Activated CD4-positive, alpha-beta memory T cell treated with anti-CD3 and anti-CD28 coated beads, Interleukin-2, amount 10 ng/mL, durations not matched to agents 7 days and 5 days (primary cell): ENCODE measurements around the gene SEMA7A. TPM values are rescaled to one million over a fixed set of nuclear protein-coding genes. Genes with fewer than 3 reads are reported as not detected.
A peak's percentile ranks its signal among the peaks of the same experiment; 100 is the strongest.

Experiments
- CTCF ChIA-PET: fragments of 350-600 bp; sonication (Branson Sonifier 250); formaldehyde crosslinking; loops from one replicate; lab custom pipeline; 2021; ENCODE audit warnings: antibody characterized with exemption, inconsistent platforms; lab: Charles Lee
- POLR2A ChIA-PET: fragments of 350-600 bp; sonication (Branson Sonifier 250); formaldehyde crosslinking; loops from one replicate; lab custom pipeline; 2021; ENCODE audit warnings: antibody characterized with exemption; lab: Charles Lee
- DNase-seq: peaks from one replicate; pipeline ENCODE4 v3.0.0-alpha.2; 2020
- H3K27ac Mint-ChIP-seq: one replicate; pipeline ENCODE4 v1.8.0; 2021; ENCODE audit warnings: mild to moderate bottlenecking, mixed read lengths
- H3K27me3 Mint-ChIP-seq: one replicate; pipeline ENCODE4 v1.8.0; 2021; ENCODE audit warnings: mixed read lengths
- H3K36me3 Mint-ChIP-seq: one replicate; pipeline ENCODE4 v1.8.0; 2021; ENCODE audit warnings: low read depth, mixed read lengths
- H3K4me1 Mint-ChIP-seq: one replicate; pipeline ENCODE4 v1.8.0; 2021; ENCODE audit warnings: mixed read lengths
- H3K4me3 Mint-ChIP-seq: one replicate; pipeline ENCODE4 v1.8.0; 2021; ENCODE audit warnings: mild to moderate bottlenecking, mixed read lengths
- H3K9me3 Mint-ChIP-seq: one replicate; pipeline ENCODE4 v1.8.0; 2021; ENCODE audit warnings: mixed read lengths
- total RNA-seq, 2 experiments: library from RNA; stranded (reverse); gene quantifications; one replicate each; pipeline ENCODE4 v1.2.3, GENCODE V29; 2021

The SEMA7A gene
- total RNA-seq, 2 experiments from 2014 or later, result 3.8 to 4.3 TPM

DNA sequence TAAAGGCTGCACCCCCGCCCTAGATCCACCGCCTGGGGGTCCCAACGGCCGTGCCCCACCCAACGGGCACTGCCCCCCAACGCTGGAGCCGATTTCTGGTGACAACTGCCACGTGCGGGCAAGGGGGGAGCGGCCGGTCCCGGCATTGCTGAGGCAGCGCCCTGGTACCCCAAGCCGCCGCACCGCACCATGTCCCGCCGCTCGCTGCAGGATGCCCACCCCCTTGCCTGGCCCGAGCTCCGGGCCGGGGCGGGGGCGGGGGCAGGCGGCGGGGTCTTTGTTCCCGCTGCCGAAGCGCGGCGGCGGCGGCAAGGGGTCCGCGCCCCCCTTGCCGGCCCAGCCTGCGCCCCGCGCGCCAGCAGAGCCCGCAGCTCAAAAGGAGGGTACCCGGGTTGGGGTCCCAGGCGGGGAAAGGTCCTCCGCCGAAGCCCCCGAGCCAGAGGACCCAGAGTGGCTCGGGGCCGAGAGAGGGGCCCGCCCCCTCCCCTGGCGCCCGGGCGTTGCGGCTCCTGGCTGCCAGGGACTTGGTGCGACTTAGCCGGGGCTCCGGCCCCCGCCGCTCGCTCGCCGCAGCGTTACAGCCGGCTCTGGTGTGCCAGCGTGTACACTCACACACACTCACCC lies 678 bp downstream of the SEMA7A start:
- POLR2A ChIA-PET, result interaction anchor here (0.6 to 0.8 kb wide), 2 partner anchors 33 to 179 kb away, joined by 3 to 4 read pairs; no protein-coding TSS in a partner anchor
- no peak overlapping the region for H3K27ac Mint-ChIP-seq
- H3K9me3 Mint-ChIP-seq, result no peaks in the 10 kb centered on the region
- DNase-seq, result no peak
- H3K36me3 Mint-ChIP-seq, result no peaks in the 10 kb centered on the region
- peaks cover 30% of the 10 kb centered on the region for H3K4me1 Mint-ChIP-seq
- peak overlapping the region; percentile 58 for H3K4me3 Mint-ChIP-seq
- H3K27me3 Mint-ChIP-seq, result peaks cover 4% of the 10 kb centered on the region
- CTCF ChIA-PET, result interaction anchor here (15.2 kb wide), 1 partner anchor 51 kb away, joined by 248 read pairs; no protein-coding TSS in a partner anchor

DNA sequence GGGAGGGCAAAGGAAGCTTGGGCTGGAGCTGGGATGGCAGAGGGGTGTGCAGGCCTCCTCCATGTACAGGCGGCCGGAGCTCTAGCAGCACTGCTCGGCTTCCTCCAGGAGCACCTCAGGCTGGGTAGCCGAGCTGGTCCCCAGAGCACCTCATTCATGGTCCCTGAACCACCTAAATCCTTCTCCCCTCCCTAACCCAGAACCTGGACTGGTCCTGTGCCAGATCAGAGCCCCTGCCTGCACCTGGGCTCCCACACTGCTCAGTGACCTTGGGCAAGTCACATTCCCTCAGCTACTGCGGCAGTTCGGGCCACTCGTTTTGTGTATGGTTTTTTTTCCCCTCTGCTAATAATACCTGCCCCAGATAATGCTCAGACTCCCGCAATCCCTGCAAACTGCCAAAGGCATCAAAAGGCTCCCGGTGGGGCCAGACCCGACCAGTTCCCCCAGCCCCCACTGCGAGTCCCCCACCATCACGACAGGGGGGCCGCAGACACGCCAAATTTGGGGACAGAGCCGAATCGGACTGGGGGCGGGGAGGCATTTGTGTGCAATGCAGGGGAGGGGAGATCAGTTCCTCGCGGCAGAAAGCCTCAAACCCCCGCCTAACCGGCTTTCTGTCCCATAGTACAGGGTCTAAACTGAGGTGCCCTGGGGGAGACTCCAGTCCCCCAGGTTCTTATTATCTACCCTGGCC lies 1.3 kb downstream of the SEMA7A start:
- DNase-seq, result no peak
- POLR2A ChIA-PET, result interaction anchor here (1.0 to 1.3 kb wide), 3 partner anchors 13 to 108 kb away, joined by 4 to 8 read pairs (median 4); partner anchors contain the start of gene ARID3B
- H3K4me3 Mint-ChIP-seq, result peak overlapping the region; percentile 58

DNA sequence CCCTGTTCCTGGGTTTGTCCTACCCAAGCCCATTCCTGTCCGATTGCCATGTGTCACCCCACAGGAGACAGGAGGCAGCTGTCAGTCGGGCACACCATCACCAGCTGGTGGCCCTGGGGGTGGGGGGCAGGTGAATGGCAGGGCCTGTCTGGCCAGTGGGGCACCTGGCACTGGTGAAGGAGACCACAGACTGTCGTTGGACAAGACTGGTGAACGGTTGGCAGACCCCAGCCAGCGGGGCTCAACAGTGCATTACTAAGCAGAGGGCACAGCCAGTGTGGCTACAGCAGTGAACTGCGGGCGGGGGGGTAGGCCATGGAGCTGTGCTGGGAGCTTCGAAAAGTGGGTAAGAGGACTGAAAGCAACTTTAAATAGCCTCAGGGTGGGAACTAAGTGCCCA lies 2.1 kb downstream of the SEMA7A start:
- ChIA-PET CTCF (interaction anchor here (0.6 to 2.9 kb wide), 6 partner anchors 9 to 356 kb away, joined by 3 to 10 read pairs (median 4); no protein-coding TSS in a partner anchor), POLR2A (interaction anchor here (0.7 to 1.3 kb wide), 6 partner anchors 13 to 184 kb away, joined by 3 to 8 read pairs (median 4); partner anchors contain the start of genes ARID3B, CLK3 and UBL7)
- H3K27ac Mint-ChIP-seq, result no peak overlapping the region
- H3K36me3 Mint-ChIP-seq, result no peaks in the 10 kb centered on the region
- H3K4me3 Mint-ChIP-seq, result peak overlapping the region; percentile 58
- peaks cover 30% of the 10 kb centered on the region for H3K4me1 Mint-ChIP-seq
- H3K9me3 Mint-ChIP-seq, result no peaks in the 10 kb centered on the region
- H3K27me3 Mint-ChIP-seq, result peaks cover 4% of the 10 kb centered on the region
- DNase-seq, result no peak

More for the DNA sequence above, 1.3 kb downstream of the SEMA7A start:
- CTCF ChIA-PET, result interaction anchor here (0.7 to 15.2 kb wide), 5 partner anchors 28 to 56 kb away, joined by 3 to 248 read pairs (median 7); no protein-coding TSS in a partner anchor
- H3K27ac Mint-ChIP-seq, result no peak overlapping the region
- peaks cover 30% of the 10 kb centered on the region for H3K4me1 Mint-ChIP-seq
- H3K27me3 Mint-ChIP-seq, result peaks cover 4% of the 10 kb centered on the region
- no peaks in the 10 kb centered on the region for H3K36me3 Mint-ChIP-seq
- no peaks in the 10 kb centered on the region for H3K9me3 Mint-ChIP-seq

- Mint-ChIP-seq H3K4me1 (peaks cover 30% of the 10 kb centered on the region), H3K36me3 (no peaks in the 10 kb centered on the region), H3K9me3 (no peaks in the 10 kb centered on the region), H3K4me3 (no peak overlapping the region), H3K27me3 (peaks cover 4% of the 10 kb centered on the region), H3K27ac (no peak overlapping the region)
- ChIA-PET POLR2A (interaction anchor here (0.7 to 1.5 kb wide), 8 partner anchors 10 to 184 kb away, joined by 3 to 8 read pairs (median 4); partner anchors contain the start of genes ARID3B, CLK3 and UBL7), CTCF (interaction anchor here (1.1 to 2.9 kb wide), 4 partner anchors 9 to 55 kb away, joined by 3 to 10 read pairs (median 6); no protein-coding TSS in a partner anchor)
- no peak for DNase-seq
Measured at GRCh38 chr15:74431116-74431515, 2.6 kb downstream of the SEMA7A start.

- Mint-ChIP-seq H3K4me3 (no peak overlapping the region), H3K4me1 (peaks cover 30% of the 10 kb centered on the region), H3K9me3 (no peaks in the 10 kb centered on the region), H3K27me3 (peaks cover 4% of the 10 kb centered on the region), H3K36me3 (no peaks in the 10 kb centered on the region), H3K27ac (no peak overlapping the region)
- ChIA-PET POLR2A (interaction anchor here (1.0 to 1.5 kb wide), 3 partner anchors 10 to 46 kb away, joined by 3 to 5 read pairs (median 3); no protein-coding TSS in a partner anchor), CTCF (interaction anchor here (1.2 to 2.9 kb wide), 3 partner anchors 10 to 48 kb away, joined by 3 to 10 read pairs (median 7); no protein-coding TSS in a partner anchor)
- no peak for DNase-seq
Measured at GRCh38 chr15:74430510-74430951, 3.2 kb downstream of the SEMA7A start.

DNA sequence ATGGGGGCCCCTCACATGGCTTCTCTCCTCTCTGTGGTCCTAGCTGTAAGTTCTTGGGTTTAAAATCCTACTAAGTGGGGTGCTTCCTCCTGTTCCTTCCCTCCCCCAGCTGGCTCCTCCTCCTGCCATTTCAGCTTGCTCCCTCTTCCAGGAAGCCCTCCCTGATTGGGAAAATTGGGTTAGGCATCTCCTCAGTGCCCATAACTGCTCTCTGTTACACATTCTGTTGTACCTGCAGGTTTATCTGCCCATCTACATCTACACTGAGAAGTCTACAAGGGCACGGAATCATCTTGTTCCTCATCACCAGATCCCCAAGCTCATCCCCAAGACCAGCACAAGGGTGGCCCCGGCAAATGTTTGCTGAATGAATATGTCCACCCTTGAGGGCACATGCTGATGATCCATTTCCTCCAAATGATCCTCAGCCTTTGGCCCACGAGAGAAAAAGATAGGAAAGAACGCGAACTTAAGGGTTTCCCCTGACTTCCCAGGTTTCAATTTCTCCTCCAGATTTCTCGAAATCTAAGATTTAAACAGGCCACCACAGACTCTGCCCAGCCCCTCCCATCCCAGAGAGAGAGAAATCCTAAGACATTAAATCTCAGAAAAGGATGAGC lies 3.9 kb downstream of the SEMA7A start:
- Mint-ChIP-seq H3K36me3 (no peaks in the 10 kb centered on the region), H3K9me3 (no peaks in the 10 kb centered on the region), H3K4me3 (no peak overlapping the region), H3K27me3 (peaks cover 4% of the 10 kb centered on the region), H3K4me1 (peaks cover 28% of the 10 kb centered on the region), H3K27ac (no peak overlapping the region)
- ChIA-PET POLR2A (interaction anchor here (1.0 to 1.5 kb wide), 3 partner anchors 9 to 32 kb away, joined by 3 to 5 read pairs (median 3); partner anchors contain the start of gene UBL7), CTCF (interaction anchor here (1.2 to 2.9 kb wide), 2 partner anchors 10 to 48 kb away, joined by 3 to 10 read pairs; no protein-coding TSS in a partner anchor)
- no peak for DNase-seq

GRCh38 chr15:74428970-74429780 lies 4.6 kb downstream of the SEMA7A start:
- Mint-ChIP-seq H3K27me3 (peaks cover 4% of the 10 kb centered on the region), H3K4me3 (no peak overlapping the region), H3K36me3 (no peaks in the 10 kb centered on the region), H3K4me1 (peaks cover 21% of the 10 kb centered on the region), H3K27ac (no peak overlapping the region), H3K9me3 (no peaks in the 10 kb centered on the region)
- no peak for DNase-seq
- POLR2A ChIA-PET, result interaction anchor here (1.2 to 1.5 kb wide), 3 partner anchors 8 to 32 kb away, joined by 3 read pairs; partner anchors contain the start of gene UBL7
- CTCF ChIA-PET, result interaction anchor here (1.2 to 2.9 kb wide), 3 partner anchors 10 to 111 kb away, joined by 3 to 10 read pairs (median 3); no protein-coding TSS in a partner anchor

GRCh38 chr15:74428442-74428787 lies 5.3 kb downstream of the SEMA7A start:
- Mint-ChIP-seq H3K9me3 (no peaks in the 10 kb centered on the region), H3K36me3 (no peaks in the 10 kb centered on the region), H3K4me1 (peaks cover 18% of the 10 kb centered on the region), H3K27ac (no peak overlapping the region), H3K27me3 (peaks cover 4% of the 10 kb centered on the region), H3K4me3 (no peak overlapping the region)
- POLR2A ChIA-PET, result interaction anchor here (1.2 kb wide), 1 partner anchor 9 kb away, joined by 3 read pairs; no protein-coding TSS in a partner anchor
- CTCF ChIA-PET, result interaction anchor here (1.2 kb wide), 1 partner anchor 112 kb away, joined by 3 read pairs; no protein-coding TSS in a partner anchor
- DNase-seq, result no peak

GRCh38 chr15:74427607-74428441 lies 5.9 kb downstream of the SEMA7A start:
- Mint-ChIP-seq H3K9me3 (no peaks in the 10 kb centered on the region), H3K4me3 (no peak overlapping the region), H3K36me3 (no peaks in the 10 kb centered on the region), H3K4me1 (peaks cover 18% of the 10 kb centered on the region), H3K27ac (no peak overlapping the region), H3K27me3 (peaks cover 4% of the 10 kb centered on the region)
- ChIA-PET POLR2A (interaction anchor here (1.2 kb wide), 2 partner anchors 8 to 43 kb away, joined by 3 to 4 read pairs; no protein-coding TSS in a partner anchor), CTCF (interaction anchor here (1.2 kb wide), 1 partner anchor 112 kb away, joined by 3 read pairs; no protein-coding TSS in a partner anchor)
- DNase-seq, result no peak

GRCh38 chr15:74426404-74427281 lies 7.1 kb downstream of the SEMA7A start:
- H3K27me3 Mint-ChIP-seq, result no peaks in the 10 kb centered on the region
- H3K27ac Mint-ChIP-seq, result no peak overlapping the region
- no peaks in the 10 kb centered on the region for H3K36me3 Mint-ChIP-seq
- peaks cover 10% of the 10 kb centered on the region for H3K4me1 Mint-ChIP-seq
- CTCF ChIA-PET, result no interaction called here
- H3K4me3 Mint-ChIP-seq, result no peak overlapping the region
- H3K9me3 Mint-ChIP-seq, result no peaks in the 10 kb centered on the region
- DNase-seq, result no peak
- POLR2A ChIA-PET, result interaction anchor here (1.2 kb wide), 1 partner anchor 42 kb away, joined by 4 read pairs; no protein-coding TSS in a partner anchor
